NCI-H345 treated with DMSO at 0.1 percent for 48 hours (cell line): ENCODE data around the gene AGBL4.

Source experiments
- DNase-seq: peaks from one replicate; lab custom pipeline; 2025; ENCODE audit not compliant: unreplicated experiment; lab: John Stamatoyannopoulos, UW

The AGBL4 gene

DNA sequence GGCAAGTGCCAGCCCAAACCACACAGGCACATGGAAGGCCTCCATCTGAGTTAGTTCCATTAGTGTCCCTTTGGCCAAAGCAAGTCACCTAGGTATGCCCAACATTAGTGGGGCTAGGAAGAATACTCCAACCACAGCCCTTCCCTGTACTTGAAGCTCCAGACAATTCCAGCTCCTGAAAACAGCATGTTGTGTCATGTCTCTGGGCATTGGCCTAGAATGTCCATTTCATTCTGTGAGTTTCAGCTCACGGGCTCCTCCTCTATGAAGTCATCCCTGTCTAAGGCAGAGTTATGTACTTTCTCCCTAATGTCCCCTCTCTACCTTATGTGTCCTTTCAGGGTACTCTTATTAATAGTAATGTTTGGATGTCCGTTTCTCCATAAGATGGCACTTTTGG is 1455.3 kb downstream of the AGBL4 start:
- no peak for DNase-seq

DNA sequence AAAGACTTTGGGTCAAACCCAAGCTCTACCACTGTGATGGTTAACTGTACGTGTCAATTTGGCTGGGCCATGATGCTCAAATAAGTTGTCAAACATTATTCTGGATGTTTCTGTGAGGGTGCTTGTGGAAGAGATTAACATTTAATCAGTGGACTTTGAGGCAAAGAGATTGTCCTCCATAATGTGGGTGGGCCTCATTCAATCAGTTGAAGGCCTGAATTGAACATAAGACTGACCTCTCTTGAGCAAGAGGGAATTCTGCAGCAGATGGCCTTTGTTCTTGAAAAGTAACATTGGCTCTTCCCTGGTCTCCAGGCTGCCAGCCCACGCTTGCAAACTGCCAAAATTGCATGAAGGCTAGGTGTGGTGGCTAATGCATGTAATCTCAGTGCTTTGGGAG is 1457.3 kb downstream of the AGBL4 start:
- DNase-seq = no peak

DNA sequence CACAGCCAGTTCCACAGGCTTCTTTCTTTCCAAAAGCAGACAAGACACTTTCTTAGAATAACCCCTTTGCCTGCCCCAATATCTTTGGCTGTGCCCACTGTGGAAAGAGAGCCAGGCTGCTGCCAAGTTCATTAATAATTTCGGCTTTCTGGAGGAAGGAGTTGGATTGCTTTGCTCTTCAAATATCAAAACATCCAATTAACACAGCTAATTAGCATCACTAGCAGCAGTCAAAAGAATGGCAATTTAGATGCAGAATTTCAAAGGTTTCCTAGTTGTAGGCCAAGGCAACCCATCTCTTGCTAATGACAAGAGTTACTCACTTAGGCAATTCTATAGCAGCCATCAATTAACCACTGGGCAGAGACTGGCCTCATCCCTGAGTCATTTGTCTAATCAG is 1460.7 kb downstream of the AGBL4 start:
- DNase-seq = no peak

DNA sequence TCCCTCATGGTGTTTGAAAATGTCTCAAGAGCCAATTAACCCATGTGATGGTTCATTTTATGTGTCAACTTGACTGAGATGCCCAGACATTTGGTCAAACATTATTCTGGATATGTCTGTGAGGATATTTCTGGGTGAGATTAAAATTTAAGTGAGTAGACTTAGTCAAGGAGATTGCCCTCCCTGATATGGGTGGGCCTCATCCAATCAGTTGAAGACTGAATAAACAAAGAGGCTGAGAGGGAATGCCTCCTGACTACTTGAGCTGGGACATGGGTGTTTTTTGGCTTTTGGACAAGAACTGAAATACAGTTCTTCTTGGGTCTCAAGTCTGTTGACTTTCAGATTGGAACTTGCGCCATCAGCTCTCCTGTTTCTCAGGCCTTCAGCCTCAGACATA is 1462.3 kb downstream of the AGBL4 start:
- DNase-seq = no peak

DNA sequence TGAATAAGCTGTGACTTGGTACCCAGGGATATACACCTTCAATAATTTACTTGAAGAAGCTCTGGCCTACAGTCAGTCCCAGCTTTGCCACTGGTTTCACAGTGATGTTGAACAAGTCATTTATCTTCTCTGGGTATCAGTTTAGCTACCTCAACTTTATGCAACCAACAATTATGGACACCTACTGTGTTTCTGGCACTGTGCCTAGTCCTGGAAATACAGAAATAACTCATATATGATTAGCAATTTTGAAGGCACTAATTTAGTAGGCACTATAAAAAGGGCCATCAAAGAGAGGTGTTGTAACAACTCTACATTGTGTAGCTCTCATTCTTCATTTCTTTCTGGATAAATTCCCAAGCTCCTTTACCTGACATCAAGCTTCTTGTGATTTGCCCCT is 1463.2 kb downstream of the AGBL4 start:
- DNase-seq = no peak

DNA sequence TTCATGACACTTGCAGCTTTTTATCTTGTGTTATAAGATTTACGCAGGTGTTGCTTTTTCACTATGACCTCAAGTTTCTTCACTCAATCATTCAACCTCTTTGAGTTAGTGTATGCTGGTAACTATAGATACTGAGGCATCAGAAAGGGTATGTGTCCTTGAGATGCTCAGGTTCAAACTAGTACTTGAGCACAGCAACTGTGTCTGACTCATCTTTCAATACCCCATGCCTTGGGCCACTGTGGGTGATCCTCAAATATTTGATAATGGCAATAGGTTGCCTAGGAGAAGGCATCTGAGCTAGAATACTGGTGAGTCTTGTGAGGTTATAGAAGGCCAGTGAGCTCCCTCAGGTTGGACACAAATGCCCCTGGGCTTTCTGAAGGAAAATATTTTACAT is 1463.6 kb downstream of the AGBL4 start:
- DNase-seq = no peak

DNA sequence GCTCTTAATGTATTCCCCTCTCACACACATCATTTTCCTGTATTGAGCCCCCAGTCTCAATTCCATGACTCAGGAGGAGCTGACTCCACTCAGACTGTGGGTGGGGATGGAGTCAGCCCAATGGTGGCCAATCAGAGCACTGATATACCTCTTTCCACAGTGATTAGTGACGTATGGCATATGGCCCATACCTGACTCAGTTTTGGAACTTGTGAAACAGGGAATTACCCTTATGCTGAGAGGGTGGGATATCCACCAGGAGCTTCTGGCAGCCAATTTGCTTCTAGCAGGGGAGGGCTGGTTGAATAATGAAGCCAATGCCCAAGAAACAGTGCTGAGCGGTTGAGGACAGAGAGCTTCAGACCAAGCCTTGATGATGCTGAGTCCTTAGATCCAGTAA is 1465.4 kb downstream of the AGBL4 start:
- DNase-seq = no peak

DNA sequence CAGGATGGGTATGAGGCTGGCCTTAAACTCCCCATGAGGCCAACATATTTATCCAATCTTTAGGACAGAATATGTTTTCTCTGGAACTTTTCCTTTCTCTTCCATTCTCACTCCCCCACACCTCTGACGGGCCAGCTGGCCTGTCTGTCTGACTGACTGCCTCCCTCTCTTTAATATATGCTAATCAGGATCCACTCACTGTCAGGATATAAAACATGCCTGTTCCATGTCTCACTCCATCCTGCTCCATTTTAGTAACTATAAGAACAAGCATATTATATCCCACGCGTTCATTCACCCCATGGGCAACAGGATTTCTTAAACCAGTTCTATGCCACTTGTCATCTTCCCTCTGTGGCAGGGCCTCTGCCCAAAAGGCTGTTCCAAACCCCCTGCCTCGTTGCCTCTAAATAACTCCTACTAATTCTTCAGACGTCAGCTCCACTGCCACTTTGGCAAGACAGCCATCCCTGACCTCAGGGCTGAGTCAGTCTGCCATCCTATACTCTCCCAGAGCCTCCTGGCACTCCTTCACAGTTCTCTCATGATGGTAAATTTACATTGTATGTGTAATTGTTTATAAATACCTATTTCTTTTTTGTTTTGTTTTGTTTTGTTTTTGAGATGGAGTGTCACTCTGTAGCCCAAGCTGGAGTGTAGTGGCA is 1467.4 kb downstream of the AGBL4 start:
- DNase-seq = no peak

DNA sequence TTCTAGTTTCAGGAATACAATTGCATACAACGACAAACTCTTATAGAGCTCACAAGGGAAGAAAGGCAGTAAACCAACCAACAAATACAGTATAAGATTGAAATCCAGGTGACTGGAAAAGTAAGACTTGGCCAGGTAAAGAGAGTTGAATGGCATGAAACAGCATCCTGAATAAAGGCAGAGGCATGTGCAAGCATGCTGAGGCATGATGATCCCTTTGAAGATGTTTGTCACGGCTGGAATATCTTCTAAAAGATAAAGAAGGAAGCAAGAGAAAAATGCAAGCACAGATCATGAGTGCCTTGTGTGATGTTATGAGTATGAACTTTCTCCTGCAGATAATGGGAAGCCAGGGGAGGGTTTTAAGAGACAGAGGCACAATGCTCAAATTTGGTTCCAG is 1468.5 kb downstream of the AGBL4 start:
- DNase-seq = no peak

DNA sequence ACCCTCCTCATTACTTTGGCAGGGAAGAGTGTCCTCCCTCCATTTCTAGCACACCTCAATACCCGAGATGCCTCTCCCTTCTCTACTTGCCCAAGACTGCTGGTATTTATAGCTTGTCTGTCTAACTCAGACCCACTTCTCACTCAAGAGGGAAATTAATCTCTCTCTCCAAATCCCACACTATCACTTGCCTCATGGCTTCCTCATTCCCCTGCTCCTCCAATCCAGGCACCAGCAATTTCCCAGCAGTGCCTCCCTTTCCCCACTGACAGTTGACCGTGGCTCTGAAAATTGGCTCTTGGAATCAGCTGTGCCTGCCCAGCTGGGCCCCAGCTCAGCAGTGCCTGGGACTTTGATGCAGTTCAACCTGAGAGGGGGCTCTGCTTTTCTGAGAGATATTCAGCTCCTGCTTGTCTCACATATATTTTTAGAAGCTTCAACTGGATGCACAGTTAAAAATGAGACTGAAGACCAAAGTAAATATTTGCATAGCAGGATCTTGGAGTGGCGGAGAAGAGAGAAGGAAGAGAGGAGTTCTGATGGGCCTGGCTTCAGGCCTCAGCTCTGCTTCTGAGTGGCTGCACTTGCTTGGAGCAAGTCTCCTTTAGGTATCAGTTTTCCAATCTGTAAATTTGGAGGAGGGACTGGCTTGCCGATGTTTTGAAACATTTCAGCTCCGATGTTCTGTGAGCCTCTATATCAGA is 1470.7 kb downstream of the AGBL4 start:
- DNase-seq = no peak

DNA sequence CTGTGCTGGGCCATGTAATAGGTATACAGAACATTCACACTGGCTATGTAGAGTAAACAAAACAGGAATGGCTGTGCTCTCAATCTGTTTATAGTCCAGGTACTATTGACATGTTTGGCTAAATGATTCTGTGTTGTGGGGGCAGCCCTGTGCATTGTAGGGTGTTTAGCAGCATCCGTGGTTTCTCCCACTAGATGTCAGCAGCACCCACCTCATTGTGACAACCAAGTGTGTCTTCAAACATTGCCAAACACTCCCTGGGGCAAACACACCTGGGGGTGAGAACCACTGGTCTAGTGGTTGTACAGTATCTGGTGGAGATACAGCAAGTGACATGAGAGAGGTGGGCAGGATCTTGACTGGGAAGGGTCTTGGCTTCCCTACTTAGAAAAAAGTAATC is 1471.3 kb downstream of the AGBL4 start:
- no peak for DNase-seq

DNA sequence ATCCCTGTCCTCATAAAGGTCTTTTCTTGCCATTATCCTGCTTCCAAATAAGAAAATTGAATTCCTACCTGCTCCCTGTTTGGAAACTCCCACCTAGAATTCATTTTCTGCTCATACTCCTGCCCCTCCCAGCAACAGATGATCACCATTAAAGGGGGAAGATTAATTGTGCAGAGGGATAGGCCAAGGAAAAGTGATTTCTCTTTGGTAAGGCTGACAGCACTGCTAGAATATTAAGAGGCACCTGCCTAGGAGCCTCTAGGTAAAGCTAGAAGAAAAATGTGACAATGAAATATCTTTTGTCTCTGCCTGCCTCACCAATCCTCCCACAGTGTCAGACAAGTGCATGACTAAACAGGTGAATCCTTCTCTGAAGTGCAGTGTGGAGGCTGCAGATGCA is 1474.8 kb downstream of the AGBL4 start:
- DNase-seq = no peak

DNA sequence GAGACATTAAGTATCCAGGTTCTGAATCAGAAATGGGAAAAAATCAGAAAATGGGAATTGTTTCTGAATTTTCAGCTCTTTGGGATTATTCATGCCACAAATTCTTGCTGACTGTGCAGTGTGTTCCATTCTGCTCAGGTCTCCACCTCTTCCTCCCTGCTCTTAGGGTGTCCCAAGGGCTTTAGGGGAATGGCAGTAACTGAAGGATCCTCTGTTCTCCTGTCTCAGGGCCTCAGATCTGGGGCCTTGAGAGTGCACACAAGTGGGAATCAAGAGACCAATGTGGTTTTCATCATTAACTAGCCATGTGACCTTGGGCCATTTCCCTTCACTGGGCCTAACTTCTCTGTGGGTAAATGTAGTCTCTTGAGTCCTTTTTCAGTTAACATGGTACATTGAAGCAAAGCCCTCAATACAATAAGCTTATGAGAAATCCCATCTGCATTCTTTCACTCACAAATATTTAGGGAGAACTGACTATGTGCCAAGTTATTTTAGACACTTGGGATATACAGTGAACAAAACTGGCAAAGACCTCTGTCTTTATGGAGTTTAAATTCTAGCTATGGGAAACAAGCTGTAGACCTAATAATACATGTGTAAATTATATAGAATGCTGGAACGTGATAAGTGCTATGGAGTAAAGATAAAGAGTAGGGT is 1476.1 kb downstream of the AGBL4 start:
- DNase-seq = no peak

DNA sequence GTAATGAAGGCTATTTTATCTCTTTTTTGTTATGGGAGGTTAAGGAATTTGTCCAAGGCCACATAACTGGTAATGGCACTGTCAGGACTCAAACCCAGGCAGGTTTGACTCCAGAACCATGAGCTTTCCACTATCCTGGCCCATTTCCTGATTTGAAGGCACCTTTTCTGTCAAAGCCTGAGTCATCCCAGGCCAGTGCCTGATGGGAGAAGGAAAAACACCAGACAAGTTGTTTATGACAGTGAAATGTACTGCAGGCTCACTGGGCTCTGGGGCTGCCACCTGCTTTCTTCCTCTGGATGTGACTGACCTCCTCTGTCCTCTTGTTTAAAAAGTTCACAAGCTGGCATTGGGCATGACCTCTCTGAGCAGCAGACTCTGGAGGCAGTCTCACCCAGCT is 1479.9 kb downstream of the AGBL4 start:
- no peak for DNase-seq

DNA sequence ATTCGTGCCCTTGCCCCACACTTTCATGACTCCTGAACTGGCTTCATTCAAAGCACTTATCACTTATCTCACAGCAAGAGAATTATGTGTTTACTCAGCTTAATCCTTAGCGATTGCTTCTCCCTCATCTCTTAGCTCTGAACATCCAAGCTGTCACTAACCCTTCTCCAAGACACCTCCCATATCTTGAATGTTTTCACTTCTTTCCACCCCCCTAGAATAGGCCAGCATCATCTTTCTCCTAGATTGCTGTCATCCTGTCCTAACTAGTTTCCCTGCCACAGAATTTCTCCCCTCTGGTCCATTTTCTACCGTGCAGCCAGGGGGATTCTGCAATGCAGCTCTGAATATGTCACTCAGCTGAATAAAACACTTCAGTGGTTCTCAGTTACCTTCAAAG is 1483.2 kb downstream of the AGBL4 start:
- no peak for DNase-seq

DNA sequence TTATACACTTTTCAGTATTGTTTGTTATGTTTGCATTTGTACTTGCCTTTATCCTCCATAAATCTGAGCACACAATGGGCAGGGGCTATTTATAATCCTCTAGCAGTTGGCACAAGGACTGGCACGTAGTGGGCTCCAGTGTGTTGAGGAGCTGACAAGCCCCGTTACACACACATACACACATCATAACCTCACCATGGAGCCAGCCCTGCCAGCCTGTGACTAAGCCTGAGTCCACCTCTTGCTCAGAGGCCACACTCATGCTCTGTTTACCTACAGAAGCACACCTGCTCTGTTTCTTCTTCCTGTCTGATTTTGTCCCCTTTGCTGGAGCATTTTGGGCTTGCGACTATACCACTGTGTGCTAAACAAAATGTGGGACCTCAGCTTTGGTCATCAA is 1487.3 kb downstream of the AGBL4 start:
- peak; percentile 59 for DNase-seq

DNA sequence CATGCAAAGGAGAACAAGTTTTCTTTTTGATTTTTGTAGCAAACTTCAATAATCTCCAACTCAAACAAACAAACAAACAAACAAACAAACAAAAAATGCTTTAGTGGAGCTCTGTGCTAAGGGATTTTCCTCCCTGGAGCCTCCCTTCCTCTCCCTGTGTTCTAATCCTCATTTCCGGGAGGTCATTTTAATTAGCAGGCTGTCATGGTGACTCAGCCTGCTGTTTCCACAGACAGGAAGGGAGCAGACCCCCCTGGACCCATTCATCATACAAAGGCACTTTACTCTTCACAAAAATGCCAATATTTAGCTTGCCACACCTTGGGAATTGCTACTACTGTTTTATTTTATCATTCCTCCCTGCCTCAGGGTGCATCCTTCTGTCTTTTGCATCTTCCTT is 1490.8 kb downstream of the AGBL4 start:
- no peak for DNase-seq

DNA sequence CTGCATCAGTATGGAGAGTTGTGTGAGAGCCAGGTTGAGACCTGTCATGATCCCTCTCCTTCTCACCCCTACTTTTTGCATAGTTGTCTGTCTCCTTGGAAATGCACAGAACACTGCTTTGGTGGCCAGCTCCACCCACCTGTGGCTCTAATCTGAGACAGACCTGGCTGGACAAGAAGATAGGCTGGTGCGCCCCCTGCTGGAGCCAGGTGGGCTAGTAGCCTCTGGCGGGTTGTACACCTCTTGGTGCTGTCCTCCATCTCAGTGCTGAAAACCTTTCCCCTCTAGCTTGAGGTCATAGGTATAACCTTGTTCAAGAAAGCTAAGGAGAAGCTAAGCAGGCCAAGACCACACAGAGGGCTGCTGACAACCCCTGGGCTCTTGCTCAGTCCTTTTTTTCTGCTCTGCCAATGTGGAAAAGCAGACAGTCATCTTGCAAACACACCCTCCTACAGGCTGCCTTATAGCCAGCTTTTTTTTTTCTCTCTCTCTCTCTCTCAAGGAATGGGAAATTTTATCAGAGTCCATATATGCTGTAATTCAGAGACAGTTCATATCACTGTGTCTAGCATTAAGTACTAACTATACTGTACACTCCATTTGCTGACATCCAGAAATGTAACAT is 1492.9 kb downstream of the AGBL4 start:
- peak; percentile 93 for DNase-seq

DNA sequence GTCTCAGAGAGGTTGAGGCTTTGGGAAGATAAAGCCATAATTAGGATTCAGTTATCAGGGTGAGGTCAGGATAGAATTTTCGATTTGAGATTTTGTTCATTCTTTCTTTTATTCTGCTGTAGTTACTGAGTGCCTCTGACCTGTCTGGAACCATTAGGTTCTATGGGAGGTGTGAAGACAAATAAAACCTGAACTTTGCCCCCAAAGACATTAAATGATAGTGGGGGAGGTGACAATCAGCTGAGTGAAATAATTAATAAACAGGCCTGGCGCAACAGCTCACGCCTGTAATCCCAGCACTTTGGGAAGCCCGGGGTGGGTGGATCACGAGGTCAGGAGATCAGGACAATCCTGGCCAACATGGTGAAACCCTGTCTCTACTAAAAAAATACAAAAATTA is 1496.7 kb downstream of the AGBL4 start:
- no peak for DNase-seq

DNA sequence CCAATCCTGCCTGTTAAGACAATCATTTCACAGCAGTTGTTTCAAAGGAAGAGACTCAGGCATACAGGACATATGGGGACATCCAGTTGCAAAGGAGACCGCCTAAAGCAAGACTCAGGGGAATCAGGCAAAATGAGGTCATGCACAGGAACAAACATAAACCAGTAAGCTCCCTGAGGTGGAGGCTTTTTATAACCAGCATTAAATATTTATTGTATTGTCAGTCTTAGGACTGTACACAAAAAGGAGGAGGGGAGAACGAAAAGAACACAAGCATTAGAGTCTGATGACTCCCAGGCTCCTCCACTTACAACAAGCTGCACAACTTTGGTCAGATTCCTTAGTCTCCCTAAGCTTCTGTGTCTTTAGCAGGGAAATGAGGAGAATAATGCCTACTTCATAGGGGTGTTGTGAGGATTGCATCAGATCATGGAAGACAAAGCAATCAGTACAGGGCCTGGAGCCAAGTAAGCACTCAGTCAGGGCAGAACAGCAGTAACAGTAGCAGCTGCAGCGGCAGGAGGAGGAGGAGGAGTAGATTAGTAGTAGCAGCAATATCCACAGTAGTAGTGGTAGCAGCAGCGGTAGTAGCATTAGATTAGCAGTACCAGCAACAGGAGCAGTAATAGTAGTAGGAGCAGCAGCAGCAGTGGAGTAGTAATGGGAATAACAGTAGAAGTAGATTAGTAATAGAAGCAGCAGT is 1497.6 kb downstream of the AGBL4 start:
- DNase-seq = peak; percentile 96

DNA sequence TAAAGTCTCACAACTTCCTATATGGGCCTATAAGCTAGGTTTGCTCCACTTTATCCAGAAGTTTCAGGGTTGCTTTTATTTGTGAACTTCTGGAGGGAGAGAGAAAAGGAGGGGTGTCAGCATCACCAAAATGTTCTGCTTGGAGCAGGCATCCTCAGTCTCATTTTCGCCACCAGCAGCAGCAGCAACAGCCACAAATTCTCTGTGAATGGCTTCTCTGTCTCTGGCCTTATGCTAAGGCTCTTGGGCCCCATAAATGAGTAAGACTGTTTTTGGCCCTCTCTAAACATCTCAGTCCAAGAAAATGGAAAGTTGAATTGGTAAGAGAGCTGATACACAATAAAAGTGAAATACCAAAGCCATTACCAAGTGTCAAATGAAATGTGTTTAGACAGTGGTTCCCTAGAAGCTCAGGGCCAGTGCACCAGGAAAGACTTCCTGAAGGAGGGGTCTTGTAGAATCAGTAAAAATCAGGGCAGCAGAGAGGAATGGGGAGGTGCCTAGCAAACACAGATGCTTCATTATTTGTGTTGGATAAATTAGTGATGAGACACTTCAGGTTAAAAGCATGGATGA is 1498.8 kb downstream of the AGBL4 start:
- no peak for DNase-seq
